Skeletal muscle tissue (tissue), 4 donors: ENCODE data around the gene HACE1. TPM values are rescaled to one million over a fixed set of nuclear protein-coding genes. Genes with fewer than 3 reads are reported as not detected.
"Not testable (repeated sequence)": the region's sequence is repeated elsewhere in the genome, so short reads cannot be mapped to it uniquely, and the experiment has no call there.

Experiments
- H3K27ac ChIP-seq: one replicate; pipeline ENCODE4 v1.7.0; 2013; ENCODE audit warnings: mild to moderate bottlenecking, low read depth, low read length, inconsistent platforms
- H3K27me3 ChIP-seq, 3 donors: one replicate each; pipeline ENCODE4 v1.7.0; 2013; ENCODE audit warnings: low read length in 3 of 3; ENCODE audit not compliant: control insufficient read depth in 3 of 3, insufficient read depth in 3 of 3
- H3K36me3 ChIP-seq, 3 donors: one replicate each; pipeline ENCODE4 v1.7.0; 2013; ENCODE audit warnings: low read length in 3 of 3; ENCODE audit not compliant: control insufficient read depth in 3 of 3, insufficient read depth in 3 of 3
- H3K4me1 ChIP-seq, 3 donors: one replicate each; pipeline ENCODE4 v1.7.0; 2013; ENCODE audit warnings: low read length in 3 of 3, mild to moderate bottlenecking in 3 of 3; ENCODE audit not compliant: control insufficient read depth in 3 of 3, insufficient read depth in 3 of 3
- H3K4me3 ChIP-seq, 3 donors: one replicate each; pipeline ENCODE4 v1.7.0; 2013; ENCODE audit warnings: low read length in 3 of 3
- H3K9ac ChIP-seq, 3 donors: one replicate each; pipeline ENCODE4 v1.7.0; 2013; ENCODE audit warnings: low read length in 3 of 3, mild to moderate bottlenecking in 3 of 3, moderate library complexity in 2 of 3, low read depth in 1 of 3
- H3K9me3 ChIP-seq, 3 donors: one replicate each; pipeline ENCODE4 v1.7.0; 2013; ENCODE audit warnings: low read length in 3 of 3; ENCODE audit not compliant: control insufficient read depth in 3 of 3
- total RNA-seq: library from RNA; depleted of rRNA; stranded (reverse); fragments of >200 nt; gene quantifications from one replicate; pipeline ENCODE4 v1.2.3, GENCODE V29; 2014
- donor health status: Osteomylitis.

HACE1 gene
- total RNA-seq, 1 donor from 2014 or later, result 19.8 TPM

GRCh38 chr6:104829183-104829958, 30.3 kb downstream of the HACE1 start:
- H3K27me3 ChIP-seq, result no peaks in the 10 kb centered on the region
- H3K36me3 ChIP-seq, result peaks cover 0 to 7% (median 5%) of the 10 kb centered on the region in 3 donors
- H3K9ac ChIP-seq, result no peak overlapping the region
- H3K27ac ChIP-seq, result no peak overlapping the region
- no peak overlapping the region for H3K4me3 ChIP-seq
- H3K4me1 ChIP-seq, result no peaks in the 10 kb centered on the region
- H3K9me3 ChIP-seq, result no peaks in the 10 kb centered on the region

GRCh38 chr6:104828478-104828877, 31.2 kb downstream of the HACE1 start:
- Histone ChIP-seq H3K4me1 (no peaks in the 10 kb centered on the region), H3K27me3 (no peaks in the 10 kb centered on the region), H3K9me3 (no peaks in the 10 kb centered on the region), H3K4me3 (no peak overlapping the region), H3K36me3 (peaks cover 0 to 7% (median 7%) of the 10 kb centered on the region in 3 donors), H3K27ac (no peak overlapping the region), H3K9ac (no peak overlapping the region)

- H3K27ac ChIP-seq, H3K9ac ChIP-seq, H3K36me3 ChIP-seq, H3K4me1 ChIP-seq, H3K9me3 ChIP-seq, H3K27me3 ChIP-seq, H3K4me3 ChIP-seq: not testable (repeated sequence)
Observed at GRCh38 chr6:104820820-104821219, 38.9 kb downstream of the HACE1 start.

GRCh38 chr6:104816125-104816524, 43.6 kb downstream of the HACE1 start:
- Histone ChIP-seq H3K27me3 (no peaks in the 10 kb centered on the region), H3K27ac (no peak overlapping the region), H3K36me3 (no peaks in the 10 kb centered on the region), H3K4me3 (no peak overlapping the region), H3K9me3 (no peaks in the 10 kb centered on the region), H3K9ac (no peak overlapping the region), H3K4me1 (no peaks in the 10 kb centered on the region)

GRCh38 chr6:104814743-104815142, 45.0 kb downstream of the HACE1 start:
- Histone ChIP-seq H3K36me3 (no peaks in the 10 kb centered on the region), H3K9ac (no peak overlapping the region), H3K4me3 (no peak overlapping the region), H3K9me3 (no peaks in the 10 kb centered on the region), H3K27ac (no peak overlapping the region), H3K27me3 (no peaks in the 10 kb centered on the region), H3K4me1 (no peaks in the 10 kb centered on the region)

- H3K27ac ChIP-seq, result no peak overlapping the region
- H3K4me1 ChIP-seq, result no peaks in the 10 kb centered on the region
- H3K36me3 ChIP-seq, result no peaks in the 10 kb centered on the region
- H3K9me3 ChIP-seq, result no peaks in the 10 kb centered on the region
- no peaks in the 10 kb centered on the region for H3K27me3 ChIP-seq
- H3K9ac ChIP-seq, result no peak overlapping the region
- H3K4me3 ChIP-seq, result no peak overlapping the region
Observed at GRCh38 chr6:104813552-104813951, 46.2 kb downstream of the HACE1 start.

GRCh38 chr6:104809116-104809515, 50.6 kb downstream of the HACE1 start:
- Histone ChIP-seq H3K36me3 (peaks cover 0 to 2% (median 0%) of the 10 kb centered on the region in 3 donors), H3K4me3 (no peak overlapping the region), H3K27me3 (no peaks in the 10 kb centered on the region), H3K4me1 (no peaks in the 10 kb centered on the region), H3K9ac (no peak overlapping the region), H3K27ac (no peak overlapping the region), H3K9me3 (peaks cover 0 to 2% (median 0%) of the 10 kb centered on the region in 3 donors)

GRCh38 chr6:104805335-104805734, 54.4 kb downstream of the HACE1 start:
- not testable (repeated sequence) for H3K36me3 ChIP-seq

GRCh38 chr6:104799134-104799657, 60.5 kb downstream of the HACE1 start:
- Histone ChIP-seq H3K27ac (no peak overlapping the region), H3K27me3 (no peaks in the 10 kb centered on the region), H3K9me3 (no peaks in the 10 kb centered on the region), H3K4me1 (no peaks in the 10 kb centered on the region), H3K36me3 (peaks cover 0 to 3% (median 0%) of the 10 kb centered on the region in 3 donors), H3K9ac (no peak overlapping the region), H3K4me3 (no peak overlapping the region)

More at GRCh38 chr6:104805335-104805734, 54.4 kb downstream of the HACE1 start:
- H3K9me3 ChIP-seq, H3K27ac ChIP-seq, H3K4me3 ChIP-seq, H3K27me3 ChIP-seq, H3K4me1 ChIP-seq, H3K9ac ChIP-seq: not testable (repeated sequence)

GRCh38 chr6:104796031-104796785, 63.5 kb downstream of the HACE1 start:
- no peaks in the 10 kb centered on the region for H3K27me3 ChIP-seq
- H3K4me3 ChIP-seq, result no peak overlapping the region
- H3K9ac ChIP-seq, result no peak overlapping the region
- H3K9me3 ChIP-seq, result no peaks in the 10 kb centered on the region
- peaks cover 0 to 8% (median 2%) of the 10 kb centered on the region in 3 donors for H3K36me3 ChIP-seq
- H3K4me1 ChIP-seq, result no peaks in the 10 kb centered on the region
- no peak overlapping the region for H3K27ac ChIP-seq
